HG03064 (cell line): ENCODE data around the gene HMBS.

Experiments
- ATAC-seq: cut with Tn5 transposase; IDR thresholded peaks from one replicate; pipeline ENCODE4 v1.9.1; 2021; ENCODE audit warnings: low read depth; ENCODE audit not compliant: unreplicated experiment

The HMBS gene

DNA sequence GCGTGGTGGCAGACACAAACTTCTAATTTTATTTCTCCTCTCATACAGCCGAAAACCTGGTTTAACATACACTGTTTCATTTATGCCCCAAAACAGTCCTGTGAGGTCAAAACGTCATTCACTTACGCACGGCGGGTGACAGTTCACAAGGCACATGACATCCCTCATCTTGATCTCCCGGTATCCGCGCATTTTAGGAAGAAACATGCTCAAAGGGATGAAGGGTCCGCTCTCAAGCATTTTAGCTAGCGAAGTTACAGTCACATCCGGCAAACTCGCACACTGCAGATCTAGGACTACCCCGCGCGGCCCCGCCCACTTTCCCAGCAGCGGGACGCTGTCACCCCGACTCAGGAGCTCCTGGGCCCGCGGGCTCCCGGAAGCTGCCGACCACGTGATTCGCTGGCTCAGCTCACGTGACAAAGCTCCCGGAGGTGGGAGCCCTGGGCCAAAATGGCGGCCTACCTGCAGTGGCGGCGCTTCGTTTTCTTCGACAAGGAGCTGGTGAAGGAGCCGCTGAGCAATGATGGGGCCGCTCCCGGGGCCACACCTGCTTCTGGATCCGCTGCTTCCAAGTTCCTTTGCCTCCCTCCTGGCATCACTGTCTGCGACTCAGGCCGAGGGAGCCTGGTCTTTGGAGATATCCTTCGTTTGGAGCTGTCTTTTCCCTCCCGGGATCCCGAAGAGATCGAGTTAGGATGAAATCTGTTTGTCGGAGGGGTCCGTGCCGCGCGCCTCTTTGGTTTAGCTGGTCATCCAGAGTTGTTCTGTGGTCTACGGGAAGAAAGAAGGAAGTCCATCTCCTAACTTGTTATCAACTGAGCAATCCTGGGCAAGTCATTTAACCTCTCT is 17.1 kb upstream of the HMBS start, which contains the start of gene VPS11:
TSS of gene VPS11 (plus strand) at position 448 of the 852 bp plus-strand sequence. CDS start at position 454, 6 bp downstream.
- ATAC-seq: peak; percentile 80

DNA sequence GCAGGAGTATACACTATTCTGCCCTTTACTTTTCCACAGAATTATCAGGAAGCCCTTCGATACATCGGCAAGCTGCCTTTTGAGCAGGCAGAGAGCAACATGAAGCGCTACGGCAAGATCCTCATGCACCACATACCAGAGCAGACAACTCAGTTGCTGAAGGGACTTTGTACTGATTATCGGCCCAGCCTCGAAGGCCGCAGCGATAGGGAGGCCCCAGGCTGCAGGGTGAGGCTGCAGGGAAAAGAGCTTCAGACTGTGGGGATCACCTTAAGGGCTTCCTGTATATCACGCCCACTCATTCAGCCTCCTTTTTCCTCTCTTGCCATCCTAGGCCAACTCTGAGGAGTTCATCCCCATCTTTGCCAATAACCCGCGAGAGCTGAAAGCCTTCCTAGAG is 6.8 kb upstream of the HMBS start:
- ATAC-seq: no peak

DNA sequence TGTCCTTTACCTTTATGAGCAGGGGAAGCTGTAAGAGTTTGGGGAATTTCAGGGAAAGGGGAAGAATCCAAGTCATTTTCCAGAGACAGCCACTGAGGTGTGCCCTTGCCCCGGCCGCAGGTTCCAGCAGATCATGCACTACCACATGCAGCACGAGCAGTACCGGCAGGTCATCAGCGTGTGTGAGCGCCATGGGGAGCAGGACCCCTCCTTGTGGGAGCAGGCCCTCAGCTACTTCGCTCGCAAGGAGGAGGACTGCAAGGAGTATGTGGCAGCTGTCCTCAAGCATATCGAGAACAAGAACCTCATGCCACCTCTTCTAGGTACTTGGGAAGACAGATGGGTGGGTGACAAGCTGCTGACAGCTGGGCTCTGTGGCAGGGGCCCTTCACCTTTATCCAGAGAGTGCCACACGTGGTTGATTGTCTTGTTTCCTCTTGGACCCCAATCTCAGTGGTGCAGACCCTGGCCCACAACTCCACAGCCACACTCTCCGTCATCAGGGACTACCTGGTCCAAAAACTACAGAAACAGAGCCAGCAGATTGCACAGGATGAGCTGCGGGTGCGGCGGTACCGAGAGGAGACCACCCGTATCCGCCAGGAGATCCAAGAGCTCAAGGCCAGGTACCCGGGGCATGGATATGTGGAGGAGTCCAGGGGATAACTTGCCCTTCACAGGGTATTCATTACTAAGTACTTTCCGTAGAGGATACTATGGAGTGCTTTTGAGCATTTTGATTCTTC is 5.8 kb upstream of the HMBS start:
- no peak for ATAC-seq

DNA sequence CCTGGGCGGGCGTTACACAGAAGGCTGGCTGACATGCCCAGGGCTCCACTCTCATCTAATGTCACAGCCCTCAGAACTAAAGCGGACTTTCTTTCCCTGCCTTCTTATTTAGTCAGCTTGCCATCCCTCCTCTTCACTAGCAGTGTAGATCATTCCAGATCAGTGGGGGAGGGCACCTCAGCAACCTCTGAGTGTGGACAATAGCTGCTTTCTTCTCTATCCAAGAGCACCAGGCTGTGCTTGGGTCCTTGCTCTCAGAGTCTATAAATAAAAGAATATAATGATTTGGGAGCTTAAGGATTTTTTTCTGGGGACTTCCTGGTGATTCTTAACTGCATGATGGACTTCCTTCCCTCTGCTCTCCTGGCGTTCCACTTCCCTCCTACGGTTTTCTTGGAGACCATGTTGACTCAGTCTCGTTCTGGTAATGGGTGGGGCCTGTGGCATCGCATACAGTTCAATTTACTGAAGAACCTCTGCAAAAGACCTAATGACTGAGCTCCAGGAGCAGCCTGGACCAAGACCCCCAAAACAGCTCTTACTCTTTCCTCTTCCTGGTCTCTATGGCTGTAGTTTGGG is 2.9 kb upstream of the HMBS start:
- ATAC-seq: no peak

DNA sequence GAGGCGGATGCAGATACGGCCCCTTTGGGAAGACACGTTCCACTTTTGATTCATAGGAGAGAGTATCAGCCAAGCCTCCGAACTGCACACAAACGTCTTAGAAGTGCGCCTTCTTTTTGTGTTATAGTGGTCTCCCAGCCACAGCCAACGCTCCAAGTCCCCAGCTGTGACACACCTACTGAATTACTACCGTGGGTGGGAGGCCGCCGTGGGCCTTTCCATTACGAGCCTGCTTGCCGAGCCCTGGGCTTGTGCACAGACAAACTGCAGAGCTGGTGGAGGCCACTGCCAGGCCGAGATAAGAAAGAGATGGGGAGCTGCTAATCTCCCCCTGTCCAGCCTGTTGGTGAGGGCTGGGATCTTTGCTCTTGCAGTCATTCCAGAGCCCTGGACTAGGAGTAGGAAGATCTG is 761 bp downstream of the HMBS start:
- ATAC-seq: no peak

DNA sequence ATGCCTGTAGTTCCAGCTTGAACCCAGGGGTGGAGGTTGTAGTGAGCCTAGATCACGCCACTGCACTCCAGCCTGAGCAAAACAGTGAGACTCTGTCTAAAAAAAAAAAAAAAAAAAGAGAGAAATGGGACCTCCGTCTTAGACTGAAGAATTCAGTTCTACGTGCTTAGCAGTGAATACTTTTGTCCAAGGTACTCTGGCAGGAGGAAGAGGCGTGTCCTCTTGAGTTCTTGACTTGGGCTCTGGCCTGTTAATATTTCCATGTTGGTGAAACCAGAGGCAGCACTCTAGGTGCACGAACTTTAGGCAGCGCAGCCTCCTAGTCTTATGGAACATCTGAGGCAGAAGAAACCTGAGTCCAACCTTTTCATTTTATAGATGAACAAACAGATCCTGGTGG is 2.4 kb downstream of the HMBS start:
- ATAC-seq: no peak

DNA sequence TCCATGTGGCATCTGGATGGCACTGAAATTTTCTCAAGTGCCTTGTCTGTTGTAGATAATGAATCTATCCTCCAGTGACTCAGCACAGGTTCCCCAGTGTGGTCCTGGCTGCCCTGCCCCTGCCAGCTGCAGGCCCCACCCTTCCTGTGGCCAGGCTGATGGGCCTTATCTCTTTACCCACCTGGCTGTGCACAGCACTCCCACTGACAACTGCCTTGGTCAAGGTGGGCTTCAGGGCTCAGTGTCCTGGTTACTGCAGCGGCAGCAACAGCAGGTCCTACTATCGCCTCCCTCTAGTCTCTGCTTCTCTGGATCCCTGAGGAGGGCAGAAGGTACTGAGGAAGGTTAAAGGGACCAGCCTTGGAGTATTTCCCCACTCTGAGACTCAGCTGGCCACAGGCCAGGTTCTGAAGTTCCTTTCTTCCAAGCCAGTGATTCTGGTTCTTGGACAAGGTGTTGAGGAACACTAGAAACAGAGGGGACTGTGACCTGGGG is 3.1 kb downstream of the HMBS start:
- ATAC-seq: no peak

DNA sequence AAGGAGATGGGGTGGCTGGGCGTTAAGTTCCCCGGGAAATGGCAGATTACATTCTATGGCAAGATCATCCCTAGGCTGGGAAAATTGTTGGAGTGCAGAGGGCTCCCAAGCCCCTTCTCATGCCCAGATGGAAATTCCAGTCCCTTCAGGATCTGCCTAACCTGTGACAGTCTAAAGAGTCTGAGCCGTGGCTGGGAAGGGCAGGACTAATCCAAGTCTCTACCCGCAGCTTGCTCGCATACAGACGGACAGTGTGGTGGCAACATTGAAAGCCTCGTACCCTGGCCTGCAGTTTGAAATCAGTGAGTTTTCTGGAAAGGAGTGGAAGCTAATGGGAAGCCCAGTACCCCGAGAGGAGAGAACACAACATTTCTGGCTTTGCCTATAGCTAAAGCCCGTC is 3.7 kb downstream of the HMBS start:
- ATAC-seq: no peak

DNA sequence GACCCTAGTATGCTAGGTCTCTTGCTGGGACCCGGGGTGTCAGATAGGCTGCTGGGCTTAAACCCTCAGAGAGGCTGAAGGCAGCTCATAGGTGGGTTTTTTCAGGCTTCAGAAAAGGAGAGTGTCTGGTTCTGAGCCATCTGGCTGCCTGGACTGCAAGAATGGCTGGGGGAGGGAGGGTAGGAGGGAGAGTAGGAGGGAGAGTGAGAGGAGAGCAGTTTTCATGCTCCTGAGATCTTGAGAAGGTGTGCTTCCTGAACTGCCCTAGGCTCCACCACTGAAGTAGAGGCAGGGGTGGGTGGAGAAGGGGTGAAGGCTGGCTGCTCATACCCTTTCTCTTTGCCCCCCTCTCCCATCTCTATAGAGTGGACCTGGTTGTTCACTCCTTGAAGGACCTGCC is 4.6 kb downstream of the HMBS start:
- no peak for ATAC-seq

DNA sequence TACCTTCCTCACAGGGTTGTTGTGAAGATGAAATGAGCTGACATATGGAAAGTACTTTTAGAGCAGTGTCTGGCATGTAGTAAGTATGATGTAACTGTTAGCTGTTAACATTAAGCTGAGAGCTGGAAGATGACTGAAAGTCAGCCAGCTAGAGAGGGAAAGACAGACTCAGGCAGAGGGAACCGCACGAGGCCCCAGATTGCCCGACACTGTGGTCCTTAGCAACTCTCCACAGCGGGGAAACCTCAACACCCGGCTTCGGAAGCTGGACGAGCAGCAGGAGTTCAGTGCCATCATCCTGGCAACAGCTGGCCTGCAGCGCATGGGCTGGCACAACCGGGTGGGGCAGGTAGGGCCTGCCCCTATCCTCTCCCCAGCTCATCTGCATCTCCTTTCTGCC is 6.5 kb downstream of the HMBS start:
- ATAC-seq: no peak

DNA sequence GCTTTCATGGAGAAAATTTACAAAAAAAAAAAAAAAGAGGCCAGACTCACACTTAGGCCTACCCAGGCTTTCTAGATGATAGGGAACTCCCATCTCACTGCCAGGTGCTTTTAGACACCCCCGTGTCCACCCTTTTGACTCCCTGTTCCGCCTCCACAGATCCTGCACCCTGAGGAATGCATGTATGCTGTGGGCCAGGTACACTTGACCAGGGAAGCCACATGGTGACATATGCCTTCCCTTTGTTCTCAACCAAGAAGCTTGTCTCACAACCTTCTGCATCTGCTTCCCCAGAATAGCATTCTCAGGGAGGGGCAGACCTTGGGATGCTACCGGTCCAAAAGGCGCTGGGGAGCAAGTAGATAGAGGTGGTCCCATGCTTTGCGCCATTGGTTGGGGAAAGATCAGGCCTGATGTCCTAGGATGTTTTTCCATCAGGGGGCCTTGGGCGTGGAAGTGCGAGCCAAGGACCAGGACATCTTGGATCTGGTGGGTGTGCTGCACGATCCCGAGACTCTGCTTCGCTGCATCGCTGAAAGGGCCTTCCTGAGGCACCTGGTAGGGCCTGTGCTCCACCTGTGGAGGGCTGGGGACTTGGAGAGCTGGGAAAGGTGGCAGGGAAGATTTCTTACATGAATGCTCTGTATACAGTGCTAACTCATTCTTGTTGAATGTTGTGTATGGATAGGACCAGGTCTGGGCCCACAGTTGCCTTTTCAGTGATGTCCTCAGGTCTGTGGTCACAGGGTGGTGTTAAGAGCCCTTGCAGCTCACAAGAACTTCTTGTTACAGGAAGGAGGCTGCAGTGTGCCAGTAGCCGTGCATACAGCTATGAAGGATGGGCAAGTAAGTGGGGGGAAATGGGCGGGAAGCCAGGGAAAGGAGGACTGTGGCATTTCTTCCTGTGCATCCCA is 7.5 kb downstream of the HMBS start:
- ATAC-seq: no peak

DNA sequence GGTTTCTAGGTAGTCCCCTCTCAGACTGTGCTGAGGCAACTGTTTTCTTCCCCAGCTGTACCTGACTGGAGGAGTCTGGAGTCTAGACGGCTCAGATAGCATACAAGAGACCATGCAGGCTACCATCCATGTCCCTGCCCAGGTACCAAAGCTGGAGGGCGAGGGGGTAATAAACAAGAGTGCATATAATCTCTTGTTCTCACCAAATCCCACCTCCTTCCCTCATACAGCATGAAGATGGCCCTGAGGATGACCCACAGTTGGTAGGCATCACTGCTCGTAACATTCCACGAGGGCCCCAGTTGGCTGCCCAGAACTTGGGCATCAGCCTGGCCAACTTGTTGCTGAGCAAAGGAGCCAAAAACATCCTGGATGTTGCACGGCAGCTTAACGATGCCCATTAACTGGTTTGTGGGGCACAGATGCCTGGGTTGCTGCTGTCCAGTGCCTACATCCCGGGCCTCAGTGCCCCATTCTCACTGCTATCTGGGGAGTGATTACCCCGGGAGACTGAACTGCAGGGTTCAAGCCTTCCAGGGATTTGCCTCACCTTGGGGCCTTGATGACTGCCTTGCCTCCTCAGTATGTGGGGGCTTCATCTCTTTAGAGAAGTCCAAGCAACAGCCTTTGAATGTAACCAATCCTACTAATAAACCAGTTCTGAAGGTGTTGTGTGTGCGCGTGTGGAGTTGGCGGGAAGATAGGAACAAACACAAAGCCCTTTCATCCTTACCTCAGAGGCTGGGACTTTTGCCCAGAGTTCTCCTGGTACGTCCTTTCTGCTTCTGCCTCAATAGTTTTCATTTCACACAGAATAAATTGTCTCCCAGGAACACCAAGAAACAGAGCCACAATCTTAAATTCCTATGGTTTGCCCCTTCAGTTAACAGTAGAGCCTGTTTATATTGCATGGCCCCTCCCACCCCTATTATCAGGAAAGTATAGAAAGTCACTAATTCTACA is 8.5 kb downstream of the HMBS start:
- ATAC-seq: no peak

DNA sequence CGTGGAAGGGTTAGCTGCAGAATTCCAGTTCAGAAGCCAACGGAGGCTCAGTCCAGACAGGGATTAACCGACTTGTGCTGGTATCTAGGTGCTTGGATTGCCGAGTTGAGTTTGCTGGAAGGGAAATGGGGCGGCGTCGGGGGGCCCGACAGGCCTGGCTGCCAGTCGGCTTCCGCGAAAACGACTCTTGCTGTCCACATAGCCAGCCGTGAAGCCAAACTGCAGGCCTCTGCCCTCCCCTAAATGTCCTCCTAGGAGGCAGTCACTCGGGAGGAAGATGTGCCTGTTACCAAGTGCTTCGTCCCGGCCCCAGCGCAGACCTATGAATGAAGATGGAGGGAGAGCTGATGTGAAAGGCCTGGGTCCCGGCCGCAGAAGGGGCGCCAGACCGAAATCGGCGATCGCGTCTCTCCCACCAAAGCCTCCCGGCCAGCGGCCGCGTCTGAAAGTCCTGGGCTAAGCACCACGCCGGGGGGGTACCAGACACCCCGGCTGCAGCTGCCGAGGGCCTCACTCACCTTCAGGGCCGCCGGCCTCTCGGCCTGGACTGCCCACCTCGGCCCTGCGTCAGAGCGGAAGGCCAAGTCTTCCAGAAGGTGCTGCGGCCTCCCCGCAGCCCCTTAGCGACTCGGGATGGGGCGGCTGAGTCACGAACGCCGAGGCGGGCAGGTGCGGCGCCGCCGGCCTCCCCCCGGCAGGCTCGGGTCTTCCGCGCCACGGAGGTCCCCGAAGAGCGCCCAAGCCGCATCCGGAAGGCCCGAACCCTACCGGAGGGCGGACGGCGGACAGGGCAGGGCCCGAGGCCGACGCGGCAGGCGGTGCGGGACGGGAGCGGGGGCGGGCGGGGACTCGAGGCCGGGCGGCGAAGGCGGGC is 9.5 kb downstream of the HMBS start:
- ATAC-seq: peak; percentile 5

DNA sequence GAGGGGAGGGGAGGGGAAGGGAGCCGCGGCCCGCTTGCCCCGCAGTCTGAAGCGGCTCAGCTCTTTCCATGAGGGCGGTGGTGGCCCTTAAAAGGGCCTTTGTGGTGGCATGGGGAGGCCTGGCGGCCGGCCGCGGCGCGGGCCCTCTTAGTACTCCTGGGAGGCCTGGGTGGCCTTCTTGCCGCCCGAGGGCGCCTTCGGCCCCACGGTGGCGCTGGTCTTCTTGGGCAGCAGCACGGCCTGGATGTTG is 10.1 kb downstream of the HMBS start:
- peak; percentile 48 for ATAC-seq

DNA sequence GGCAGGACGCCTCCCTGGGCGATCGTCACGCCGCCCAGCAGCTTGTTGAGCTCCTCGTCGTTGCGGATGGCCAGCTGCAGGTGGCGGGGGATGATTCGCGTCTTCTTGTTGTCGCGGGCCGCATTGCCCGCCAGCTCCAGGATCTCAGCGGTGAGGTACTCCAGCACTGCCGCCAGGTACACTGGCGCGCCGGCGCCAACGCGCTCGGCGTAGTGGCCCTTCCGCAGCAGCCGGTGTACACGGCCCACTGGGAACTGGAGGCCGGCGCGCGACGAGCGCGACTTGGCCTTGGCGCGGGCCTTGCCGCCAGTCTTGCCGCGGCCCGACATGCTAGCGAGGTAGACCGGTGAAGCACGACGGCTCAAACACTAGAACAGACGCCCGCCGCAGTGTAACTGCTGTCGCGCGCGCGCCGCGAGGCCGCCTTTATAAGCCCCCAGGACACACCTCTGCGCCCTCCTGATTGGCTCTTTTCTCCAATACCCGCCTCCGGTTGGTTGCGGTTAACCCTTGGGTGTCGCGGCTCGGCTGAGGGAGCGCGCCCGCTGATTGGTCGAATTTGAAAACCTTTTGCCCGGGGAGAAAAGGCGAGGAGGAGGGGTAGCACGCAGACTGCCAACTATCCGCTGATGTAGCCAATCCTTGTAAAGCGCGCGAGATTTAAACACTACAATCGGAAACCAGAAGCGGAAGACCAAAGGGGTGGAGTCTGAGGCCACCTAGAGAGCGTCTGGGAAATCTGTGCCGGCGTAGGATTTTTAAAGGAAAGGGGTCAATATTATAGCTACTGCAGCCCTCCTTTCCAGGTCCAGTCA is 10.6 kb downstream of the HMBS start:
- peak; percentile 70 for ATAC-seq

DNA sequence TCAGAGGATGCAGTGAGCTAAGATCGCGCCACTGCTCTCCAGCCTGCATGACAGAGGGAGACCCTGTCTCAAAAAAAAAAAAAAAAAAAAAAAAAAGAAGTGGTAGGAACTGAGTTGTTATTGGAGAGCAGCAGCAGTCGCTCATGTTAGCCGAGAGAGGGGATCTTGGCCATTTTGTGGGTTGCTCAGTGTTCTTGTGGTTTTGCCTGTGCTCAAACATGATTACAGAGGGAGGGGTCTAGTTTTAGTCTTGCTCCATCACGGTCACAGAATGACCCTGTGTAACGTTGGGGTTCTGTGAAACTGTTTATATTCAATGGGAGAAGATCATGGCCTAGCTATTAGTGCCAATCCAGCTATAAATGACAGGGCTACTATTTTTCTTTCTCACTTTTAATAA is 15.0 kb downstream of the HMBS start:
- no peak for ATAC-seq

DNA sequence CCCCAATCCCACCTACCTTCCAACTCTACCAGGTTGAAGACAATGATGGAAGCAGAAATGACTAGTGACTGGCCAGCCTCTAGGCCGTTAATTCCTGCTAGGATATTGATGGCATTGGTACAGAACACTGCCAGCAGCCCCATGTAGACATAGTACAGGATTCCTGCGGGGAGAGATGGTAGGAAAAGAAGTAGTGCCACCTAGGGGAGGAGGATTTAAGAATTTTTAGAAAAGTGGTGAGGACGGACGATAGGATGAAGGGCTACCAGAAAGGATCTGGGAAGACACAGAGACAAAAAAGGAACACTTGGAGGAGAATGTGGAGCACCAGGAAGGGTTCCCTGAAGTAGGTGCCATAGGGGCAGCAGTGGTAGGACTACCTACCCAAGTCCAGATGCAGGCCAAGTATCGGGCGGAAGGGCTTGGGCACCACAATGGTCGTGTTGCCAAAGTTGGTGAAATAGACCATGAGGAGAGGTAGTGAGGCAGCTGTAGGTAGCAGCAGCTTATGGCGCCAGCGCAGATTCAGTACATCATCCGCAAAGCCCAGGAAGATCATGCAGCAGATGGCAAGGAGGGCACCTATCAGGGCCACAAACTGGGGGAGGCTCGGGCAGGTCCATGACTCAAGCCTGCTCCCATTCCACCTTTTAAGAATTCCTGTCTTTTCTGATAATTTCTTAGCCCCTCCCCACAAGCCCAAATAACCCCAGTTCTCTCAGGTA is 15.7 kb downstream of the HMBS start:
- ATAC-seq: no peak
